GM18520 (cell line): ENCODE results near the gene REPS2.
"Not testable (repeated sequence)": the region's sequence is repeated elsewhere in the genome, so short reads cannot be mapped to it uniquely, and the experiment has no call there.

Experiments
- ATAC-seq: cut with Tn5 transposase; IDR thresholded peaks from one replicate; pipeline ENCODE4 v1.9.1; 2021; ENCODE audit not compliant: unreplicated experiment

REPS2 gene

DNA sequence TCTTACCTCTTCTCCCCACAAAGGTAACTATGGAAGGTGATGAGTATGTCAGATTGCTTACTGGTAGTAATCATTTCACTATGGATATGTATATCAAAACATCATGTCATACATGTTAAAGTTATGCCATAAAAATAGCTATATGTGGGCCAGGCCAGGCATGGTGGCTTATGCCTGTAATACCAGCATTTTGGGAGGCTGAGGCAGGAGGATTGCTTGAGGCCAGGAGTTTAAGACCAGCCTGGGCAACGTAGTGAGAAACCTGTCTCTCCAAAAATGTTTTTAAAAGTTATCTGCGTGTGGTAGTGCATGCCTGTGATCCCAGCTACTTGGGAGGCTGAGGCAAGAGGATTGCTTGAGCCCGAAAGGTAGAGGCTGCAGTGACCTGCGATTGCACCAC lies 16.2 kb downstream of the REPS2 start:
- ATAC-seq, result not testable (repeated sequence)

GRCh38 chrX:16963216-16963615 lies 16.8 kb downstream of the REPS2 start:
- no peak for ATAC-seq

DNA sequence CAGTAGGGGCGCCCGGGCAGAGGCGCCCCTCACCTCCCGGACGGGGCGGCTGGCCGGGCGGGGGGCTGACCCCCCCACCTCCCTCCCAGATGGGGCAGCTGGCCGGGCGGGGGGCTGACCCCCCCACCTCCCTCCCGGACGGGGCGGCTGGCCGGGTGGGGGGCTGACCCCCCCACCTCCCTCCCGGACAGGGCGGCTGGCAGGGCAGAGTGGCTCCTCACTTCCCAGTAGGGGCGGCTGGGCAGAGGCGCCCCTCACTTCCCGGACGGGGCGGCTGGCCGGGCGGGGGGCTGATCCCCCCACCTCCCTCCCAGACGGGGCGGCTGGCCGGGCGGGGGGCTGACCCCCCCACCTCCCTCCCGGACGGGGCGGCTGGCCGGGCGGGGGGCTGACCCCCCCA lies 18.5 kb downstream of the REPS2 start:
- ATAC-seq, result not testable (repeated sequence)

DNA sequence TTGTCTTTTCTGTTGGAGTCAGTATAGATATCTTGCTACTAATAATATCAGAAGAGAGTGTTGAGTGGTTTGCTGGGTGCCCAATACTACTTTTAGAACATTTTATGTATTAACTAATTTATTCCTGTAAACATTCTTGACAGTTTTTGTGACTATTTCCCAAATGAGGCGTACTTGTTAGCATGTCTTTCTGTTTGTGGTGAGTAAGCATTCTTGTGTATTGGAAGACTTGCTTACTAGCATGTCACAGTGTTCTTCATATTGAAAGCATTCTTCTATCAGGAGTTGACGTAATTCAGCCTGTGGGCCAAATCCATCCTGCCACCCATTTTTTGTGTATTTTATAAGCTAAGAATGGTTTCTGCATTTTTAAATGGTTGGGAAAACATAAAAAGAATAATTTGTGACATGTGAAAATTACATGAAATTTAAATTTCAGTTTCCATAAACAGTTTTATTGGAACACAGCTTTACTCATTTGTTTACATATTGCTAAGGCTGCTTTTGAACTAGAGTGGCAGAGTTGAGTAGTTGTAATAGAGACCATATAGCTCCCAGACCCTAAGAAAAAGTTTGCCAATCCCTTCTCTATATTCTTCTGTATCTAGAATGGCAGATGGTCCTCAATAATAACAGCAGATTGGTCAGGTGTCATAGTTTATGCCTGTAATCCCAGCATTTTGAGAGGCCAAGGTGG lies 20.4 kb downstream of the REPS2 start:
- ATAC-seq, result no peak

GRCh38 chrX:16968753-16969152 lies 22.3 kb downstream of the REPS2 start:
- not testable (repeated sequence) for ATAC-seq

GRCh38 chrX:16970977-16971376 lies 24.5 kb downstream of the REPS2 start:
- no peak for ATAC-seq

DNA sequence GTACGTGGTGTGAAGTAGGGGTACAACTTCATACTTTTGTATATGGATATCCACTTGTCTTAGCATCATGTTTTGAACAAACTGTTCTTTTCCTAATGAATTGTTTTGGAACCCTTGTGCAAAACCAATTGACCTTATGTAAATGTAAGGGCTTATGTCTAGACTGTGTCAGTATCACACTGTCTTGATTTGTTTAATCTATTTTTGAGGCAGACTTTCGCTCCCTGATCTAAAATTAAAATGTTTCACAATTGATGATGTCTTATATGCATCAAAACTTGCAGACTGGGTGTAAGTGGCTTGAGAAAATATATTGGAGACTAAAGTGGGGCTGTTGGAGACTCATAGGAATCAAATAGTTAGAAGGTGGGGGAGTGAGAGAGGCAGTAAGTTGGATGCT lies 25.2 kb downstream of the REPS2 start:
- ATAC-seq, result no peak

GRCh38 chrX:16975233-16975632 lies 28.8 kb downstream of the REPS2 start:
- ATAC-seq, result no peak

DNA sequence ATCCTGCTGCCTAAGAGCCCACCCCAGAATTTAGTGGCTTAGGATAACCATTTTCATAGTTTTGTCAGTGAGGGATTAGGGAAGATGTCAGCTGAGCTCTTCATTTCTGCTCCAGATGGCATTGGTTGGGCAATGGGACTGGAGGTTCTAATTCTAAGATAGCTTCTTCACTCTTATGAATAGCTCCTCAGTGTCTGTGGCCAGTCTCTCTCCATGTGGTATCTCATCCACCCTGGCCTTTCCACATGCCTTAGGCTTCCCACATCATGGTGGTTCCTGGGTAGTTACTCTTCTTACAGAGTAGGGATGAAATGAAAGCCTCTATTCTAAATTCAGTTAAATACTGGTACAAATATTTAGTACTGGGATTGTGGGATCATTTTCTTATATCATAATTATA lies 31.3 kb downstream of the REPS2 start:
- ATAC-seq, result no peak

DNA sequence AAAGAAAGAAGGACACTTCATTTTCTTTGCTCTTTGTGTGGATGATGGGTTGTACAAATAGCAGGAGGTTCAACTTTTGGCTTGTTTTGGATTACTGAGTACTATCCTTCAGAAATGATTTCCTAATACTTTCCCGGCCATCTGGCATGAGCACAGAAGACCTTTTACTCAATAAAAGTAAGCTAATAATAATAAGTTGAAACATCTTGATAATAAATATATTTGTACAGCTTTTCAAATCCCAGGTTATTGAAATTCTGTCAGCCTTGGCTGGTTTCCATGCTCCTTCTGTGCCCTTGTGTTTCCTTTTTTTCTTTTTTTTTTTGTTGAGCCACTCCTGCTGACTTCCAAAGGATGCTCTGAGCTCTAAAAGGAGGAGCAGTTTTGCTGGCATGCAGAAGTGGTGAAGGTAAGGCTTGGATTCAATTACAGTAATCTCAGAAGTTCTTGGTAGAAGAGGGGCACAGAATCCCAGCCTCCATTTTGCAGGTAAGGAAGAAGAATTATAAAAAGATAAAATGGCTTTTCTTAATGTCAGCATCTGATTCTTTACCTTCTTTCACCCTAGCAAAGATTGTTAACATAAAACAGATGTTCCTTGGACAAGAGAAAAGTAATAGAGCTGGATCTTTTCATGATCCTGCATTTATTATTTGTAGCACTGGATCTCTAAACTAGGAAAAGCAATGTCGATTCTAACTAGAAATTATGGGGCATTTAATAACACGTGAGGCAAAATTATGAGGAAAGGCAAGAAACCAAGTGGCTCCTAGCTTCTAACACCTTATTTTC lies 31.9 kb downstream of the REPS2 start:
- no peak for ATAC-seq

GRCh38 chrX:16979226-16979625 lies 32.8 kb downstream of the REPS2 start:
- ATAC-seq, result no peak

- no peak for ATAC-seq
Observed at GRCh38 chrX:16981209-16981608, 34.8 kb downstream of the REPS2 start.

GRCh38 chrX:16981980-16982379 lies 35.5 kb downstream of the REPS2 start:
- no peak for ATAC-seq

GRCh38 chrX:16983051-16983450 lies 36.6 kb downstream of the REPS2 start:
- no peak for ATAC-seq

- no peak for ATAC-seq
Observed at GRCh38 chrX:16985286-16985685, 38.8 kb downstream of the REPS2 start.

DNA sequence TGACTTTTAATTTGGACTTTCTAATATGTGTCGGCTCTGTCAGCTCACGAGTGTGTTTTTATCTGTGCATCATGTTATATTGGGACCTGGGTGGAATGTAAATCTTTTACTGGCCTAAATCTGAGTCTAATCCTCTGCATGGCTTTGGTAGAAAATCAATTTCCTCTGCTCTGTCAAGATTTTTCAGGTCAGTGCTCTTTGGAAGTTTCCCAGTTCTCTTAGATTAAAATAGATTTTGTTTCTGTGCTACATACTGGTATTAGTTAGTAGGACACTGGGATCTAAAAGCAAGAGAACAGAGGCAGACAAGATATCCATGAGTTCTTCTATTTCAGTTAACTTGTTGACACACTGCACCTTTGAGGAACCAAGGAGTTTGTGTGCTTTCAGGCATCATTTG lies 39.7 kb downstream of the REPS2 start:
- ATAC-seq, result no peak

DNA sequence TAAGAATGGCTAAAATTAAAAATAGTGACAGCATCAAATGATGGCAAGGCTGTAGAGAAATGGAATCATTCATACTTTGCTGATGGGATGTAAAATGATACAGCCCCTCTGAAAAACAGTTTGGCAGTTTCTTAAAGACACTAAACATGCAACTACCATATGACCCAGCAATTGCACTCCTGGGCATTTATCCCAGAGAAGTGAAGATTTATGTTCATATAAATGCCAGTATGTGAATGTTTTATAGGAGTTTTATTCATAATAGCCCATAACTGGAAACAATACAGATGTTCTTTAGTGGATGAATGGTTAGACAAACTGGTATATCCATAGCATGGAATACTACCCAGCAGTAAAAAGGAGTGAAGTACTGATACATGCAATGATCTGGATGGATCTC lies 43.3 kb downstream of the REPS2 start:
- no peak for ATAC-seq

- no peak for ATAC-seq
Observed at GRCh38 chrX:16990839-16991238, 44.4 kb downstream of the REPS2 start.

- no peak for ATAC-seq
Observed at GRCh38 chrX:16992445-16992844, 46.0 kb downstream of the REPS2 start.

DNA sequence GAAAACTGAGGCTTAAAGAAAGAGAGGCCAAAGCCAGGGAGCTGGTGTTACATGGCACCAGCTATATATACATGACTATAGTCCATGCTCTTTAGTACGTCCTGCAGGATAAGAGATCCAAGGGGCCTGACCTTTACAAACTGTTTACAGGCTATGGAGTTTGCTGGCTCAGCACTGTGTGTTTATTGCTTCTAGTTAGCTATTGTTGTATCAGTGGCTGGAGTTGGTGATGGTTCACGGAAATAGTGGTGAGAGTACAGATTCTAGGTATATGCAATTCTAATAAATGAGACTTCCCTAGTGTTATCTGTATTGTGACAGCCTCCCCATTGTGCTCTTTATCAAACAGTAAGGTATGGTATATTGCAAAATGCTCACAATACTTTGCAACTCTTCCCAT lies 46.5 kb downstream of the REPS2 start:
- no peak for ATAC-seq

- no peak for ATAC-seq
Observed at GRCh38 chrX:16993791-16994318, 47.4 kb downstream of the REPS2 start.

- no peak for ATAC-seq
Observed at GRCh38 chrX:16994736-16995135, 48.3 kb downstream of the REPS2 start.
